ENCODE data around the gene DAO. TPM values are rescaled to one million over a fixed set of nuclear protein-coding genes. Genes with fewer than 3 reads are reported as not detected.
"Not testable (repeated sequence)": the region's sequence is repeated elsewhere in the genome, so short reads cannot be mapped to it uniquely, and the experiment has no call there.

The DAO gene
- total RNA-seq, 2 experiments from 2014 or later: not detected

DNA sequence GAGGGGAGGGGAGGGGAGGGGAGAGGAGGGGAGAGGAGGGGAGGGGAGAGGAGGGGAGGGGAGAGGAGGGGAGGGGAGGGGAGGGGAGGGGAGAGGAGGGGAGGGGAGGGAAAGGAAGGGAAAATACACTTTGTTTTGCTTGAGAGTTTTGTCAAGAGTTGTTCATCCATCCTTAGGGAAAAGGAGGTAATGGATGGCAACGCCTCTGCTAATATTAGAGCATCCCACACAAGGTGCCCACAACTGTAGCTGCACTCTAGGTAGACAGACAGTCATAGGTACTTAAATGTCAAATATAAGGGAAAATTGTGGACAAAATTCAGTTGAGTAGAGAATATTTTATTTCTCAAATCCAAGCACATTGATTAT lies 20.0 kb upstream of the DAO start:
- H3K9me3 Mint-ChIP-seq: peaks cover 6% of the 10 kb centered on the region
- DNase-seq: no peak
- H3K4me3 Mint-ChIP-seq: no peak overlapping the region
- peaks cover 35% of the 10 kb centered on the region for H3K4me1 Mint-ChIP-seq (ENCODE audit: low read depth)
- CTCF ChIA-PET: interaction anchor here (0.9 to 2.1 kb wide), 2 partner anchors 196 to 233 kb away, joined by 3 to 5 read pairs; partner anchors contain the start of gene ALKBH2
- H3K27ac Mint-ChIP-seq: no peak overlapping the region
- intact Hi-C loops (cut with micrococcal nuclease): loop anchor here (5.0 to 10.0 kb wide), 2 partner anchors 228 to 1095 kb away; partner anchors contain the start of genes PRDM4 and SELPLG
- no peaks in the 10 kb centered on the region for H3K27me3 Mint-ChIP-seq (ENCODE audit: low read depth)
- peaks cover 5% of the 10 kb centered on the region for H3K36me3 Mint-ChIP-seq (ENCODE audit: low read depth)

DNA sequence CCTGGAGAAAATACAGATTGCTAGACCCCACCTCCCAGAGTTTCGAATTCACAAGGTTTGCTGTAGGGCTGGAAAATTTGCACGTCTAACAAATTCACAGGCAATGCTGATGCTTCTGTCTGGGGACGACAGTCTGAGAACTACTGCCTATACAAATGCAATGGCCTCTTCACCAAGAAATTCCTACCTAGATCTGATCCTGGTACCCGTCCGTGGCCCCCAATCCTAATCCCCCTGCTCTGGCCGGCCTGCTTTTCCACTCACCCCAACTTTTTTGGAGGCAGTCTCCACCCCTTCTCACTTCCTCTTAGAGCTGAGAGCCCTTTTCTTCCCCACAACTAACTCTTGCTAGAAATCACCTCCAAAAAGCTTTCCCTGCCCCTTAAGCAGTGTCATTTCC lies 19.4 kb upstream of the DAO start:
- peaks cover under 1% of the 10 kb centered on the region for H3K36me3 Mint-ChIP-seq (ENCODE audit: low read depth)
- no peak for DNase-seq
- no peak overlapping the region for H3K27ac Mint-ChIP-seq
- H3K27me3 Mint-ChIP-seq (ENCODE audit: low read depth): no peaks in the 10 kb centered on the region
- intact Hi-C loops (cut with micrococcal nuclease): no loop called here
- H3K4me1 Mint-ChIP-seq (ENCODE audit: low read depth): peaks cover 33% of the 10 kb centered on the region
- H3K4me3 Mint-ChIP-seq: no peak overlapping the region
- CTCF ChIA-PET: no interaction called here
- peaks cover under 1% of the 10 kb centered on the region for H3K9me3 Mint-ChIP-seq

DNA sequence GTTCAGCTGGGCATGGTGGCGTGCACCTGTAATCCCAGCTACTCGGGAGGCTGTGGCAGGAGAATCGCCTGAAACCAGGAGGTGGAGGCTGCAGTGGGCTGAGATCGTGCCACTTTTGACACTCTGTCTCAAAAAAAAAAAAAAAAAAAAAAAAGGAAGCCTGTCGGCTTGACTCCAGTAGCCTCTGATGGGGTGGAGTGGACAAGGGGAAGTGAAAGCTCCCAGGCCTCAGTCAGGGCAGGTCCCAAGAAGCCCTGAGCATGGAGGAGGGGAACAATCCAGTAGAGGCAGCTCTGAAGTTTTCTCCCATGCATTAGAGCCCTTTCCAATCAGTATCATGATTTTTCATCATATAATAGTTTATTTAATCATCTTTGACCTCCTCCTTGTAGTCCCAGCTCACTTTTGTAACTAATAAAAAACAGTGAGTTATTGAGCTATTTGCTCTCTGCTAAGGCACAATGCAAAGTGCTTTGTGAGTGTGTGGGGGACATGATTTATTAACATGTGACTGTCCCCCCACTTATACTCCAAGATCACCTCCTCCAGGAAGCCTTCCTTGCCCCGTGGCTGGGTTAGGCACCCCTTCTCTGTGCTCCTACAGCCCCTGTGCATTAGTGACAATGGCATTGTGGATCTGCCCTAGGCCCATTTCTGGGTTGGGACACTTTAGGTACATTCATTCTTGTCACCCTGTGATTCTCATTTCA lies 17.9 kb upstream of the DAO start:
- Mint-ChIP-seq H3K27ac (no peak overlapping the region), H3K4me1 (ENCODE audit: low read depth) (peaks cover 19% of the 10 kb centered on the region), H3K4me3 (no peak overlapping the region), H3K9me3 (no peaks in the 10 kb centered on the region), H3K36me3 (ENCODE audit: low read depth) (no peaks in the 10 kb centered on the region), H3K27me3 (ENCODE audit: low read depth) (no peaks in the 10 kb centered on the region)
- intact Hi-C loops (cut with micrococcal nuclease): no loop called here
- CTCF ChIA-PET: interaction anchor here (1.6 kb wide), 1 partner anchor 88 kb away, joined by 5 read pairs; no protein-coding TSS in a partner anchor
- DNase-seq: no peak

DNA sequence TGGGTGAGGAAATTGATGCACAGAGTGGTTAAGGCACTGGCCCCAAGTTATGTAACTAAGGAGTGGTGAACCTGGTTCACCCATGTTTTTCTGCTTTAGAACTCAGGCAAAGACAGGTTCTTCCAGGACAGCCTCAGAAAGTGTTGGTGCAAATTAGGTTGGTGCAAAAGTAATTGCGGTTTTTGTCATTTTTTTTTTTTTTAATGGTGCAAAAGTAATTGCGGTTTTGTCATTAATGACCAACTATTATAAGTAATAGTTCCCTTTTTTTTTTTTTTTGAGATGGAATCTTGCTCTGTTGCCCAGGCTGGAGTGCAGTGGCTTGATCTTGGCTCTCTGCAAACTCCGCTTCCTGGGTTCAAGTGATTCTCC lies 17.3 kb upstream of the DAO start:
- CTCF ChIA-PET: interaction anchor here (1.6 kb wide), 1 partner anchor 88 kb away, joined by 5 read pairs; no protein-coding TSS in a partner anchor
- Mint-ChIP-seq H3K27me3 (ENCODE audit: low read depth) (no peaks in the 10 kb centered on the region), H3K27ac (no peak overlapping the region), H3K9me3 (no peaks in the 10 kb centered on the region), H3K4me3 (no peak overlapping the region), H3K36me3 (ENCODE audit: low read depth) (no peaks in the 10 kb centered on the region), H3K4me1 (ENCODE audit: low read depth) (peaks cover 19% of the 10 kb centered on the region)
- DNase-seq: no peak
- intact Hi-C loops (cut with micrococcal nuclease): no loop called here

DNA sequence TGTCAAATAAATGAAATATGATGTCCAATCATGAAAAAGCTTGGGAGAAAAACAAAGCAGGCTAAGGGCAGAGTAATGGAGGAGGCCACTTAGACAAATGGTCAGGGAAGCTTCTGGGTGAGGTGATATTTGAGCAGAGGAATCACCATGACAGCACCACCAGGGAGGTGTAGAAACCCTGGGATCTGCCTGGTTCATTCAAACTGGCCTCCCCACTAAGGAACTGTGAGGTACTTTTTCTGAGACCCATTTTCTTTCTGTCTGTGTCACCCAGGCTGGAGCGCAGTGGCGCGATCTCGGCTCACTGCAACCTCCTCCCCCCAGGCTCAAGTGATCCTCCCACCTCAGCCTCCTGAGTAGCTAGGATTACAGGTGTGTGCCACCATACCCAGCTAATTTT lies 14.7 kb upstream of the DAO start:
- no peaks in the 10 kb centered on the region for H3K27me3 Mint-ChIP-seq (ENCODE audit: low read depth)
- CTCF ChIA-PET: no interaction called here
- no peaks in the 10 kb centered on the region for H3K36me3 Mint-ChIP-seq (ENCODE audit: low read depth)
- no peak overlapping the region for H3K4me3 Mint-ChIP-seq
- no peak for DNase-seq
- intact Hi-C loops (cut with micrococcal nuclease): no loop called here
- no peaks in the 10 kb centered on the region for H3K9me3 Mint-ChIP-seq
- H3K4me1 Mint-ChIP-seq (ENCODE audit: low read depth): peaks cover 2% of the 10 kb centered on the region
- H3K27ac Mint-ChIP-seq: no peak overlapping the region

DNA sequence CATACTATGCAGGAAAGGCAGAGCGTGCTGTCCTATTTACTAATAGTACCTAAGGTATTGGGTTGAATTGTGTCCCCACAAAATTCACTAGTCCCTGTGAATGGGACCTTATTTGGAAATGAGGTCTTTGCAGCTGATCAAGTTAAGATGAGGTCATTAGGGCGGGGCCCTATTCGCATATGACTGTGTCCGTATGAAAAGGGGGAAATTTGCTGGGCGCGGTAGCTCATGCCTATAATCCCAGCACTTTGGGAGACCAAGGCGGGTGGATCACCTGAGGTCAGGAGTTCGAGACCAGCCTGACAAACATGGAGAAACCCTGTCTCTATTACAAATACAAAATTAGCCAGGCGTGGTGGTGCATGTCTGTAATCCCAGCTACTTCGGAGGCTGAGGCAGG lies 13.8 kb upstream of the DAO start:
- intact Hi-C loops (cut with micrococcal nuclease); H3K4me3 Mint-ChIP-seq; H3K9me3 Mint-ChIP-seq; H3K27me3 Mint-ChIP-seq (ENCODE audit: low read depth); H3K27ac Mint-ChIP-seq; H3K4me1 Mint-ChIP-seq (ENCODE audit: low read depth); H3K36me3 Mint-ChIP-seq (ENCODE audit: low read depth); DNase-seq: not testable (repeated sequence)
- CTCF ChIA-PET: interaction anchor here (1.0 to 2.0 kb wide), 2 partner anchors 18 to 84 kb away, joined by 3 to 5 read pairs; no protein-coding TSS in a partner anchor

DNA sequence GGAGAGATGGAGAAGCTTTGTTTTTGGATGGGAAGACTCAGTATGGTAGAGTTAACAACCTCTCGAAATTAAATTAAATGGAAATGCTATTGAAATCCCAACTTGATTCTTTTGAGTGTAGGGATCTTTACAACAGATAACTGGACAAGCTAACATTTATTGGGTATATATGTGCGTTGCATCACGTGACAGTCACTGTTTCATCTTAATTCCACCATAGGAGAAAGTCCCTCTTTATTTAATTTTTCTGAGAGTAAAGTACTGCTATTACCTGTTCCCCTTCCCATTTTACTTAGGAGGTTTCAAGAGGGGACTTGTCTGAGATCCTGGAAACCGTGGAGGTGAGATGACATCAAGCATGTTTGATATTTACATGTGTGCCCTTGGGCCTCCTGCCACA lies 11.1 kb upstream of the DAO start:
- H3K27ac Mint-ChIP-seq: no peak overlapping the region
- DNase-seq: no peak
- no peaks in the 10 kb centered on the region for H3K4me1 Mint-ChIP-seq (ENCODE audit: low read depth)
- intact Hi-C loops (cut with micrococcal nuclease): no loop called here
- no peaks in the 10 kb centered on the region for H3K36me3 Mint-ChIP-seq (ENCODE audit: low read depth)
- H3K4me3 Mint-ChIP-seq: no peak overlapping the region
- CTCF ChIA-PET: interaction anchor here (1.1 kb wide), 1 partner anchor 15 kb away, joined by 3 read pairs; no protein-coding TSS in a partner anchor
- H3K27me3 Mint-ChIP-seq (ENCODE audit: low read depth): no peaks in the 10 kb centered on the region
- H3K9me3 Mint-ChIP-seq: no peaks in the 10 kb centered on the region

DNA sequence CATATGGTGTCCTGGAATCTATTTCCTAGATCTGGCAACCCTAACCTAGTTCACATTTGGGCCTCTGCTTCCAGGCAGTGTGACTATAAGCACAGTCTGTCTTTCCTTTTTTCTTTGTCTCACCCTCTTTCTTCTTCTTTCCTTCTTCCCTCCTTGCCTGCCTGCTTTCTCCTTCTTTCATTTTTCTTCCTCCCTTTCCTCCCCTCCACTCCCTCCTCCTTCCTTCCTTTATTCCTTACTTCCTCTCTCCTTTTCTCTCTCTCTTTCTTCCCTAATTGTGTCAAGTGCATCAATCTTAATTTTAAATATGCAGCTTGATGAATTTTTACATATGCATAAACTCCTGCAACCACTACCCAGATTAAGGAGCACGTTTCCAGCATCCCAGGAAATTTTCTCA lies 4.6 kb upstream of the DAO start:
- no peak for DNase-seq
- H3K36me3 Mint-ChIP-seq (ENCODE audit: low read depth): no peaks in the 10 kb centered on the region
- H3K27ac Mint-ChIP-seq: no peak overlapping the region
- H3K4me3 Mint-ChIP-seq: no peak overlapping the region
- H3K9me3 Mint-ChIP-seq: no peaks in the 10 kb centered on the region
- H3K27me3 Mint-ChIP-seq (ENCODE audit: low read depth): no peaks in the 10 kb centered on the region
- CTCF ChIA-PET: interaction anchor here (1.2 to 1.6 kb wide), 2 partner anchors 9 to 79 kb away, joined by 4 to 5 read pairs; no protein-coding TSS in a partner anchor
- no peaks in the 10 kb centered on the region for H3K4me1 Mint-ChIP-seq (ENCODE audit: low read depth)
- intact Hi-C loops (cut with micrococcal nuclease): no loop called here

DNA sequence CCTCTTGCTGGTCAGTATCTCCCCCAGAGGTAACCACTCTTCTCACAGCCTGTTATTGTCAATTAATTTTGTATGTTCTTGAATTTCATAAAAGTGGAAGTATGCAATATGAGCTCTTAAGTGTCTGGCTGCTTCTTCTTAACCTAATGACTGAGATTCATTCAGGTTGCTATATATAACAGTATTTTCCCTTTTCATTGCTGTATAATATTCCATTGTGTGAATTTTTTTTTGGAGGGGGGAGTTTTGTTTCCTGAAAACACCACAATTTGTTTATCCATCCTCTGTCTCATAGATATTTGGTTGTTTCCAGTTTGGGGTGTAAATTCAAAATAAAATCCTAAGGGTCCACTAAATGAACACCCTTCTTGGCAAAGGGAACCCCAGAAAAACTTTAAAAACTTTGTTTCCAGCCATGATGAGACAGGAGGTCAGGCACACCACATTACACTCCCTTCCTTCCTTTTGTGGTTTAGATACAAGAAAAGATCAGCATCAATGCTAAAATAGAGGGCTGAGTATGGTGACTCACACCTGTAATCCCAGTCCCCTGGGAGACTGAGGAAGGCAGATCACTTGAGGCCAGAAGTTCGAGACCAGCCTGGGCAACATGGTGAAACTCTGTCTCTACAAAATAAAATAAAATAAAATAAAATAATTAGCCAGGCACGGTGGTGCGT lies 4.1 kb upstream of the DAO start:
- no peak for DNase-seq
- H3K36me3 Mint-ChIP-seq (ENCODE audit: low read depth): no peaks in the 10 kb centered on the region
- no peaks in the 10 kb centered on the region for H3K4me1 Mint-ChIP-seq (ENCODE audit: low read depth)
- H3K27me3 Mint-ChIP-seq (ENCODE audit: low read depth): no peaks in the 10 kb centered on the region
- CTCF ChIA-PET: no interaction called here
- H3K9me3 Mint-ChIP-seq: no peaks in the 10 kb centered on the region
- no peak overlapping the region for H3K27ac Mint-ChIP-seq
- no peak overlapping the region for H3K4me3 Mint-ChIP-seq
- intact Hi-C loops (cut with micrococcal nuclease): no loop called here

DNA sequence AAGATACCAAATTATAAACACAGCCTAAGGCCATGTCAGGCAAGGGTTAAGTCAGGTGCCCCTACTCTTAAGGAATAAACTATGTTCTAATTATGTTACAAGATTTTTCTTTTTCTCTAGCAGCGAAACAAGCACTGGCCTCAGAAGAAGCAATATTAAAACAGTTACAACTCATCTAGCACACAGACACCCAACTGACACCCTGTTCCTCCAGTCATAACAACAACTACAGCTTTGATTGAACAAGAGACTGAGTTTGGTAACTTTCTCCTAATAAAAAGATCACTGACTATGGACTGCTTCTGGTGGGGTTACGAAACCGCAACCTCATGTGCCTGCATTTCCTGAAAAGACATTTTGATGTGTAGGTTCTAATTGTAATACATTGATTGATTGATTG lies 3.3 kb upstream of the DAO start:
- H3K27me3 Mint-ChIP-seq (ENCODE audit: low read depth): no peaks in the 10 kb centered on the region
- DNase-seq: no peak
- no peak overlapping the region for H3K4me3 Mint-ChIP-seq
- no peak overlapping the region for H3K27ac Mint-ChIP-seq
- CTCF ChIA-PET: no interaction called here
- H3K4me1 Mint-ChIP-seq (ENCODE audit: low read depth): no peaks in the 10 kb centered on the region
- no peaks in the 10 kb centered on the region for H3K9me3 Mint-ChIP-seq
- H3K36me3 Mint-ChIP-seq (ENCODE audit: low read depth): no peaks in the 10 kb centered on the region
- intact Hi-C loops (cut with micrococcal nuclease): no loop called here

DNA sequence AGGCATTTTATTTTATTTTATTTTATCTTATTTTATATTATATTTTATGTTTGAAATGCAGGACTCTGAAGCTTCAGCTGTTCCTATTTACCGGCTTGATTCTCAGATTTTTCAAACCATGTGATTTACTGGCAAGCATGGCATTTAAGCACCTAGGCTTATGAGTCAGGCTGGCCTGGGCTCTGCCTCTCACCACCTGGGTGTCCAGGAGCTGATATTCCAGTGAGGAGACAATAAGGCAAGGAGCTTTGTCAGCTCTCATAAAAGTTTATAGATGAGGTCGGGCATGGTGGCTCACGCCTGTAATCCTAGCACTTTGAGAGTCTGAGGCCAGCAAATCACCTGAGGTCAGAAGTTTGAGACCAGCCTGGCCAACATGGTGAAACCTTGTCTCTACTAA lies 2.1 kb downstream of the DAO start:
- Mint-ChIP-seq H3K4me3 (no peak overlapping the region), H3K27me3 (ENCODE audit: low read depth) (no peaks in the 10 kb centered on the region), H3K4me1 (ENCODE audit: low read depth) (no peaks in the 10 kb centered on the region), H3K27ac (no peak overlapping the region), H3K9me3 (no peaks in the 10 kb centered on the region), H3K36me3 (ENCODE audit: low read depth) (no peaks in the 10 kb centered on the region)
- intact Hi-C loops (cut with micrococcal nuclease): loop anchor here (10.0 kb wide), 1 partner anchor 503 kb away; no protein-coding TSS in a partner anchor
- DNase-seq: no peak
- CTCF ChIA-PET: interaction anchor here (0.7 to 6.1 kb wide), 5 partner anchors 66 to 212 kb away, joined by 3 to 41 read pairs (median 20); partner anchors contain the start of gene ALKBH2

DNA sequence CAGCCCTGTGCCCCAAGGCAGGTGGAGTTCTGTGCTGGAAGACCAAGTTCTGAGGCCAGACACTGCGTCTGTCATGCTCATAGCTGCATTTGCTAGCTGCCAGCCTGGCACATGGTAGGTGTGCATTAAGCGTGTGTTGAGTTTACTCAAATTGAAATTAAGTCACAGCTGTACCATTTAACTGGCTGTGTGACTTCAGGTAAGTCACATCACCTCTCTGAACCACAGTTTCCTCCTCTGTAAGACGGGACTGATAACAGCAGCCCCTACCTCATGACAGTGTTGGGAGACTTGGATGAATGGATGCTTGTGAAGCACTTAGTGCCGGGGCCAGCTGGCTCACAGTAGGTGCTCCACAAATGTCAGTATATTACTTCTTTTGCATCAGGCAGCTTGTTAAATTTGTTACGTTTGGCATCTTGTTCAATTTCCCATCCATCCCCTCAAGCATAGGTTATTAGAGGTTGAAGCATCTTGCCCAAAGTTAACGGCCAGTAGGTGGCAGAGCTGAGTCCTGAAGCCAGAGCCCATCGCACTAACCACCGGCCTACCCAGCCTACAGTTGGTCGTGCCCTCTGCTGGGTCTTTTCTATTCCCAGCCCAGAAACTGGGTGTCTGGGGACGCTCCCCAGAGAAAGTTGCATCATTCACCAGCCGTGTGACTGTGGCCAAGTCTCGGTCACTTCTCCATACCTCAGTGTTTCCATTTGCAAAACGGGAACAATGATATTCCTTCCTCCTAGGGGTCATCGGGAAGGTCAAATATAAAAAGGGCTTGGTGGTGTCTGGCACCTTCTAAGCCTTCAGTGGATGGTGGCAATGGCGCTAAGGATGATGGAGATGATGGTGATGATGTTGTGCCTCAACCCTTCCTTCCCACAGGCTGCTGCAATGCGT lies 4.5 kb downstream of the DAO start:
- Mint-ChIP-seq H3K36me3 (ENCODE audit: low read depth) (no peaks in the 10 kb centered on the region), H3K4me1 (ENCODE audit: low read depth) (no peaks in the 10 kb centered on the region), H3K4me3 (no peak overlapping the region), H3K9me3 (no peaks in the 10 kb centered on the region), H3K27ac (no peak overlapping the region), H3K27me3 (ENCODE audit: low read depth) (no peaks in the 10 kb centered on the region)
- CTCF ChIA-PET: interaction anchor here (0.6 to 6.1 kb wide), 25 partner anchors 9 to 411 kb away, joined by 3 to 41 read pairs (median 4); partner anchors contain the start of gene ALKBH2
- intact Hi-C loops (cut with micrococcal nuclease): loop anchor here (1.0 to 10.0 kb wide), 3 partner anchors 67 to 500 kb away; partner anchors contain the start of gene ALKBH2
- DNase-seq: peak; percentile 84
